Caco-2 (cell line): ENCODE results near the gene MED26. TPM values are rescaled to one million over a fixed set of nuclear protein-coding genes. Genes with fewer than 3 reads are reported as not detected.

Experiments
- BruUV-seq: library from RNA; stranded (reverse); fragments of 400-500 nt; replicated peaks from 2 replicates; lab custom pipeline; 2021; lab: Mats Ljungman, UMichigan
- CTCF ChIA-PET: fragments of 300-600 bp; sonication (Branson Sonifier 250); formaldehyde crosslinking; loops from one replicate; lab custom pipeline; 2022; ENCODE audit warnings: antibody characterized with exemption; lab: Charles Lee
- POLR2A ChIA-PET: fragments of 300-600 bp; sonication (Branson Sonifier 250); formaldehyde crosslinking; loops from one replicate; lab custom pipeline; 2022; ENCODE audit warnings: antibody characterized with exemption; lab: Charles Lee
- DNase-seq, 2 experiments: peaks; one replicate each; pipeline versions ENCODE4 v3.0.0 to v3.0.0-alpha.2; 2020 to 2022
- H3K27me3 ChIP-seq: replicated peaks from 2 replicates; pipeline ENCODE4 v1.6.0; 2011; ENCODE audit warnings: low read length; ENCODE audit not compliant: control insufficient read depth, insufficient read depth
- H3K36me3 ChIP-seq: 2 replicates; pipeline ENCODE4 v1.5.1; 2011; ENCODE audit warnings: low read length; ENCODE audit not compliant: control insufficient read depth, insufficient read depth
- H3K4me1 ChIP-seq: fragments of 250-450 bp; sonication (Bioruptor Pico); 2 replicates; pipeline ENCODE4 v1.5.1; 2020; ENCODE audit warnings: mild to moderate bottlenecking
- H3K4me3 ChIP-seq: 2 replicates; pipeline ENCODE4 v1.5.1; 2011; ENCODE audit warnings: low read depth, mild to moderate bottlenecking, control low read depth, low read length
- H3K9me3 ChIP-seq: fragments of 250-450 bp; sonication (Bioruptor Pico); 2 replicates; pipeline ENCODE4 v1.5.1; 2020; ENCODE audit warnings: mild to moderate bottlenecking, moderate library complexity
- H3K27ac Mint-ChIP-seq: one replicate; pipeline ENCODE4 v1.8.0; 2022; ENCODE audit warnings: mixed read lengths; ENCODE audit not compliant: unreplicated experiment
- H3K27me3 Mint-ChIP-seq: one replicate; pipeline ENCODE4 v1.8.0; 2022; ENCODE audit warnings: mixed read lengths; ENCODE audit not compliant: insufficient read depth, unreplicated experiment
- H3K36me3 Mint-ChIP-seq: one replicate; pipeline ENCODE4 v1.8.0; 2022; ENCODE audit warnings: mild to moderate bottlenecking, mixed read lengths; ENCODE audit not compliant: insufficient read depth, unreplicated experiment
- H3K4me1 Mint-ChIP-seq: one replicate; pipeline ENCODE4 v1.8.0; 2022; ENCODE audit warnings: low read depth, mixed read lengths; ENCODE audit not compliant: unreplicated experiment
- H3K4me3 Mint-ChIP-seq: one replicate; pipeline ENCODE4 v1.8.0; 2022; ENCODE audit warnings: mild to moderate bottlenecking, moderate library complexity, mixed read lengths; ENCODE audit not compliant: unreplicated experiment
- H3K9me3 Mint-ChIP-seq: one replicate; pipeline ENCODE4 v1.8.0; 2022; ENCODE audit warnings: mixed read lengths; ENCODE audit not compliant: unreplicated experiment
- intact Hi-C: fragments of 100-400 bp; cut with micrococcal nuclease; formaldehyde crosslinking; loops from one replicate; pipeline ENCODE4 v1.10.0; 2022; ENCODE audit not compliant: unreplicated experiment
- total RNA-seq: library from RNA; stranded (reverse); gene quantifications from 2 replicates; pipeline ENCODE4 v1.2.3, GENCODE V29; 2022
- TF ChIP-seq, protein P1 (sequence below), 2 experiments: fragments of 200-600 bp in 1 of 2; IDR thresholded peaks; 1 replicate in 1 of 2; 2 replicates in 1 of 2; pipeline versions ENCODE4 v1.5.1 to v1.8.0; 2011 to 2022; ENCODE audit warnings: antibody characterized with exemption in 1 of 2, control low read depth in 1 of 2, inconsistent platforms in 1 of 2, low read depth in 1 of 2, low read length in 1 of 2, mild to moderate bottlenecking in 1 of 2, moderate library complexity in 1 of 2; ENCODE audit not compliant: insufficient read depth in 1 of 2, severe bottlenecking in 1 of 2, unreplicated experiment in 1 of 2

The MED26 gene
- total RNA-seq, 1 experiment from 2014 or later = 11.4 TPM

DNA sequence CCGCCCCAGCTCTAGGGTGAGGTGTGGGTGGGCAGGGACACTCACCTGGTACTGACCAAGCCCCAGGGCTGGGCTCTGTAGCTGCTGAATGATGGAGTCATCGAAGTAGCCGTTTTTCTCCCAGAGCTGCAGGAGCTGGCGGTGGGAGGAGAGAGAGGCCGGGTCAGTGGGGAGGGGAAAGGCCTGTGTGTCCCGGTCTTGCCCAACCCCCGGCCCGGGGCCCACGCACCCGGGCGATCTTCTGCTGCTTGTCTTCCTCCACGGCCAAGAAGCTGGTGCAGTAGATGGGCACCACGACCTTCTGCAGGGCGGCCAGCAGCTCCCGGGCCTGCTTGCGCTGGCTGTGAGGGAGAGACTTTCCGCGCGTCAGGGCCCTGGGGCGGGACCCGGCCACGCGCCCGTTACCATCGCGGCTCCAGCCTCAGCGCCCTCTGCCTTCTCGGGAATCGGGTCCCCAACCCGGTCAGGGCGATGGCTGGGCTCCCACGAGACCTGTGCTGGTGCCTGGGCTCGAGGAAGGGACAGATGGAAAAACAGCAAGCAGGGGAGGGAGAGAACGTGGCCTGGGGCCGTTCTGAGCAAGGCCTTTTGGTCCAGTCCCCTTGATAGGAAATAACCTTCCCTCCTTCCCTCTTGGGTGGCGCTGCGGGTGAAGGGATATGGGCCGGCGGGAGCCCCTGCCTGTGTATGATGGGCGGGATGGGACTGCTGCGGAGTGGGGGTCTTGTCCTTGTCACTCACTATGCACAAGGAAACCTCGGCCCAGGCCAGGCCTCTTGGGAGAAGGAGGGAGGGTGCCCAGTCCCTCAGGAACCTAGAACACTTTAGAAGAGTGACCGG is 97.2 kb downstream of the MED26 start:
- H3K9me3 ChIP-seq = no peaks in the 10 kb centered on the region
- H3K36me3 Mint-ChIP-seq = peaks cover 94% of the 10 kb centered on the region
- no peaks in the 10 kb centered on the region for H3K4me1 Mint-ChIP-seq
- ChIA-PET CTCF (no interaction called here), POLR2A (no interaction called here)
- no peak overlapping the region for H3K27ac Mint-ChIP-seq
- no peaks in the 10 kb centered on the region for H3K4me1 ChIP-seq
- H3K9me3 Mint-ChIP-seq = no peaks in the 10 kb centered on the region
- DNase-seq = no peak
- H3K36me3 ChIP-seq = peaks cover 6% of the 10 kb centered on the region
- BruUV-seq = no TSS peak
- no peak overlapping the region for H3K4me3 Mint-ChIP-seq
- intact Hi-C loops = no loop called here
- no peak overlapping the region for H3K4me3 ChIP-seq
- TF ChIP-seq, protein P1, sequence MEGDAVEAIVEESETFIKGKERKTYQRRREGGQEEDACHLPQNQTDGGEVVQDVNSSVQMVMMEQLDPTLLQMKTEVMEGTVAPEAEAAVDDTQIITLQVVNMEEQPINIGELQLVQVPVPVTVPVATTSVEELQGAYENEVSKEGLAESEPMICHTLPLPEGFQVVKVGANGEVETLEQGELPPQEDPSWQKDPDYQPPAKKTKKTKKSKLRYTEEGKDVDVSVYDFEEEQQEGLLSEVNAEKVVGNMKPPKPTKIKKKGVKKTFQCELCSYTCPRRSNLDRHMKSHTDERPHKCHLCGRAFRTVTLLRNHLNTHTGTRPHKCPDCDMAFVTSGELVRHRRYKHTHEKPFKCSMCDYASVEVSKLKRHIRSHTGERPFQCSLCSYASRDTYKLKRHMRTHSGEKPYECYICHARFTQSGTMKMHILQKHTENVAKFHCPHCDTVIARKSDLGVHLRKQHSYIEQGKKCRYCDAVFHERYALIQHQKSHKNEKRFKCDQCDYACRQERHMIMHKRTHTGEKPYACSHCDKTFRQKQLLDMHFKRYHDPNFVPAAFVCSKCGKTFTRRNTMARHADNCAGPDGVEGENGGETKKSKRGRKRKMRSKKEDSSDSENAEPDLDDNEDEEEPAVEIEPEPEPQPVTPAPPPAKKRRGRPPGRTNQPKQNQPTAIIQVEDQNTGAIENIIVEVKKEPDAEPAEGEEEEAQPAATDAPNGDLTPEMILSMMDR (IDR thresholded peaks at IDR 0.05; ENCODE audit: insufficient read depth in 1 of 2, low read depth in 1 of 2, low read length in 1 of 2, severe bottlenecking in 1 of 2, unreplicated experiment in 1 of 2) = no peak
- no peaks in the 10 kb centered on the region for H3K27me3 Mint-ChIP-seq
- H3K27me3 ChIP-seq = no peaks in the 10 kb centered on the region

DNA sequence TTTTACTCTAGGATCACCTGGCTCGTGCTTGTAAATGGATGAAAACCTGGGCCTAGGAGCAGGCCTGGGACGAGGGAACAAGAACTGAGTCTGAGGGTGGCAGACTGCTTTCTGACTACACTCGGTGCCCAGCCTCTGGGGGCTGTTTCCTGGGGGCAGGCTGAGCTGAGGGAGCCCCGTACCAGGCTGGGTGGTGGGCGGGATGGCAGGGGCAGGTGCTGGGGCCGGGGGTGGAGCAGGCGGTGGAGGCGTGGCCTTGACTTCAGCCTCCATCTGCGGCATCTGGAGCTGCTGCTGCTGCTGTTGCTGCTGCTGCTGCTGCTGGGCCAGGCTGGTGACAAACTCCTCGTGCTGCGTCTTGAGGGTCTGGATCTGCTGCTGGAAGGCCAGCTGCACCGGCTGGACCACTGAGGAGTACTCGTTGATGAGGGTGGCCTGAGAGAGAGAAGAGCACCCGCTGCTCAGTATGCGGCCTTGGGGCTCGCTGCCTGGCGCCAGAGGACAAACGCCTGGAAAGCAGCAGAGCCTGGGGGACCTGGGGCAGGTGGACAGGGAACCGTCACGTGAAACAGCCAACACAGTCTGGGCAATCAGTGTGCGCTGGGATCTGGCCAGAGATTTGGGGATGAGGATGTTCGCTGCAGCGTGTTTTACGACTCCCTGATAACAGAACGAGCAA is 98.4 kb downstream of the MED26 start:
- TF ChIP-seq, protein P1 (IDR thresholded peaks at IDR 0.05; ENCODE audit: insufficient read depth in 1 of 2, low read depth in 1 of 2, low read length in 1 of 2, severe bottlenecking in 1 of 2, unreplicated experiment in 1 of 2) = no peak
- Histone ChIP-seq H3K4me1 (no peaks in the 10 kb centered on the region), H3K4me3 (no peak overlapping the region), H3K27me3 (no peaks in the 10 kb centered on the region), H3K9me3 (no peaks in the 10 kb centered on the region), H3K36me3 (peaks cover 6% of the 10 kb centered on the region; the same call in 1 of the 2 replicates)
- H3K4me3 Mint-ChIP-seq = no peak overlapping the region
- DNase-seq = no peak
- H3K9me3 Mint-ChIP-seq = no peaks in the 10 kb centered on the region
- no peaks in the 10 kb centered on the region for H3K4me1 Mint-ChIP-seq
- intact Hi-C loops = no loop called here
- POLR2A ChIA-PET = no interaction called here
- CTCF ChIA-PET = no interaction called here
- no peaks in the 10 kb centered on the region for H3K27me3 Mint-ChIP-seq
- BruUV-seq = no TSS peak
- H3K36me3 Mint-ChIP-seq = peaks cover 94% of the 10 kb centered on the region
- H3K27ac Mint-ChIP-seq = no peak overlapping the region

DNA sequence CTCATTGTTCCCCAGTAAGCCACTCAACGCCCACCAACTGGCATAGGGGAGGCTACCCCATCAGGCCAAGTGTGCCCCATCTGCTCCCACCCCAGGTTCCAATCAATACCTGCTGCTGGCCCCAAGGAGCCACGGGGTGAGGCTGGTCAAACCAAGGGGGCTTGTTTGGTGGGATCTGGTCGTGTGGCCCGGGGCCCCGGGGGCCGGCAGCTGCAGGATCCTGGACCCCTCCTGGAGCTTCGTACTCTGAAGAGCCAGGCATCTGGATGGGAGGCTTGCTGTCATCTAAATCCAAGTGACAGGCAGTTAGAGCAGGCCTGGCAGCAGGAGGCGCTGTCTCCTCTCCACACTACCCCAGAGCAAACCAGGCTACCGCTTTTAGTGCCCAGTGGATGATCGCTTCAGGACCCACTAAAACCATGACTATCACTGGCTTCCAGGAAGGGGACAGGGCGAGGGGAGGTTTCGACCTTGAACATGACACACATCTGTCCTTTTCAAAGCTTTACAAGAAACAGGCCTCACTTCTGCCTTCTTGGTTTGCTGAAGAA is 100.0 kb downstream of the MED26 start:
- BruUV-seq = no TSS peak
- no peaks in the 10 kb centered on the region for H3K27me3 Mint-ChIP-seq
- ChIA-PET CTCF (no interaction called here), POLR2A (no interaction called here)
- DNase-seq = no peak
- Histone ChIP-seq H3K36me3 (peaks cover 9% of the 10 kb centered on the region; the same call in 1 of the 2 replicates), H3K27me3 (no peaks in the 10 kb centered on the region), H3K4me3 (no peak overlapping the region), H3K9me3 (no peaks in the 10 kb centered on the region), H3K4me1 (no peaks in the 10 kb centered on the region)
- intact Hi-C loops = no loop called here
- H3K36me3 Mint-ChIP-seq = peaks cover 94% of the 10 kb centered on the region
- H3K4me1 Mint-ChIP-seq = no peaks in the 10 kb centered on the region
- H3K27ac Mint-ChIP-seq = no peak overlapping the region
- H3K9me3 Mint-ChIP-seq = no peaks in the 10 kb centered on the region
- TF ChIP-seq, protein P1 (IDR thresholded peaks at IDR 0.05; ENCODE audit: insufficient read depth in 1 of 2, low read depth in 1 of 2, low read length in 1 of 2, severe bottlenecking in 1 of 2, unreplicated experiment in 1 of 2) = peak in 1 of 2 experiments; percentile 37
- no peak overlapping the region for H3K4me3 Mint-ChIP-seq
